ENCODE results near the gene FMO4.

The FMO4 gene

GRCh38 chr1:171313835-171314320 lies at the start of gene FMO4:
FMO4 (plus strand) TSS chr1:171314183; CDS start chr1:171319826, 5,643 bp downstream.
- H3K4me3 ChIP-seq, result peak within 1 kb of the TSS; percentile 57
- peak within 1 kb of the TSS; percentile 80 to 86 for H3K27ac ChIP-seq
- DNase-seq (ENCODE audit: low spot score), result peak; percentile 96
- peak; percentile 54 for TF ChIP-seq CTCF (IDR thresholded peaks at IDR 0.05)

GRCh38 chr1:171265686-171266085 lies 48.3 kb upstream of the FMO4 start:
- DNase-seq (ENCODE audit: low spot score), result no peak
- TF ChIP-seq CTCF (IDR thresholded peaks at IDR 0.05), result no peak
- Histone ChIP-seq H3K4me3 (no peak overlapping the region), H3K27ac (no peak overlapping the region)

- TF ChIP-seq CTCF (IDR thresholded peaks at IDR 0.05), result no peak
- Histone ChIP-seq H3K27ac (no peak overlapping the region), H3K4me3 (no peak overlapping the region)
- DNase-seq (ENCODE audit: low spot score), result no peak
Measured at GRCh38 chr1:171266930-171267329, 47.1 kb upstream of the FMO4 start.

GRCh38 chr1:171267391-171267790 lies 46.6 kb upstream of the FMO4 start:
- DNase-seq (ENCODE audit: low spot score), result no peak
- TF ChIP-seq CTCF (IDR thresholded peaks at IDR 0.05), result no peak
- H3K27ac ChIP-seq, result no peak overlapping the region
- no peak overlapping the region for H3K4me3 ChIP-seq

GRCh38 chr1:171270806-171271205 lies 43.2 kb upstream of the FMO4 start:
- DNase-seq (ENCODE audit: low spot score), result no peak
- Histone ChIP-seq H3K27ac (no peak overlapping the region), H3K4me3 (no peak overlapping the region)
- no peak for TF ChIP-seq CTCF (IDR thresholded peaks at IDR 0.05)

GRCh38 chr1:171277534-171277933 lies 36.4 kb upstream of the FMO4 start:
- no peak for DNase-seq (ENCODE audit: low spot score)
- Histone ChIP-seq H3K27ac (no peak overlapping the region), H3K4me3 (no peak overlapping the region)
- no peak for TF ChIP-seq CTCF (IDR thresholded peaks at IDR 0.05)

GRCh38 chr1:171279234-171279633 lies 34.7 kb upstream of the FMO4 start:
- no peak for TF ChIP-seq CTCF (IDR thresholded peaks at IDR 0.05)
- Histone ChIP-seq H3K27ac (no peak overlapping the region), H3K4me3 (no peak overlapping the region)
- DNase-seq (ENCODE audit: low spot score), result no peak

All from coronary artery (tissue), 2 donors.